ENCODE measurements around the gene UBAP1L. TPM values are rescaled to one million over a fixed set of nuclear protein-coding genes. Genes with fewer than 3 reads are reported as not detected.

UBAP1L gene
- total RNA-seq, 2 donors from 2014 or later, result 3.7 to 11.0 TPM

DNA sequence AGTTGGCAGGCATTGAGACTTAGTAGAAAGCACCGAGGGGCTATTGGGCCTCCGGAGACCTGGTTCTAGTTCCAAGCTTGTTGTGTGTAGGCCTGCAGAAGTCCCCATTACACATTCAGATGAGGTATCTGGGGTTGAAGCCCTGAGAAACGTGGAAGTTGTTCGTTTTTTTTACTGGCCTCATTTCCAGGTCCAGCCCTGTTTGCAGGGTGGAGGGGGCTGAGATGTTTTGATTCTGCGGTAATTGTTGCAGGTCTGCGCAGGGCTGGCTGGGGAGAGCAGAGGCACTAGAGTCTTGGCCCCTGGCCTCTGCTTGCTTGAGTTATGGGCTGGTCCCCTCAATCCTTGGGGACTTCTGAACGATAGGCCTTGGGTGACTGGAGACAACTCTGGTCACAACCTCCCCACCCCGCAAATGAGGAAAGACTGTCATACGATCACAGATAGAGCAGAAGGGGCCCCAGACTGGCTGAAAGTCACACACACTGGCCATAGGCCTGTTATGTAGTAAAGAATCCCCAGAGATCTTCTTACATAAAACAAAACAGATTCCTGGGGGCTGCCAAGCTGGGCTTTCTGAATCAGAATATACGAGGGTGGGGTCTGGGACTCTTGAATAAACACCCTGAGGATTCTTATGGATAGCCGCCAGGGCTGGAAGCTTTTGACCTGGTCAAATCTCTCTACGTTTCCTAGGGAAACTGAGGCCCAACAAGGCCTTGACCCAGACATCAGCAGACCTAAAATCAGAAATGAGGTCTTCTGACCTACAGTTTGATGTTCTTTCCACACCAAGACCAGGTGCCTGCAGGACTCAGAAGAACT, 22.8 kb downstream of the UBAP1L start:
- Histone ChIP-seq H3K27ac (peak overlapping the region; percentile 96 to 99), H3K27me3 (replicated peaks; ENCODE audit: insufficient read depth) (no peaks in the 10 kb centered on the region), H3K4me3 (no peak overlapping the region), H3K9me3 (no peaks in the 10 kb centered on the region), H3K36me3 (peaks cover under 1% of the 10 kb centered on the region), H3K4me1 (ENCODE audit: control insufficient read depth in 1 of 2, low read depth in 2 of 2) (peaks cover 34 to 89% of the 10 kb centered on the region in 2 donors)
- ATAC-seq (ENCODE audit: insufficient number of reproducible peaks, low FRiP score, low read depth) (no peak), DNase-seq (ENCODE audit: low spot score) (no peak)
- TF ChIP-seq, protein P1, sequence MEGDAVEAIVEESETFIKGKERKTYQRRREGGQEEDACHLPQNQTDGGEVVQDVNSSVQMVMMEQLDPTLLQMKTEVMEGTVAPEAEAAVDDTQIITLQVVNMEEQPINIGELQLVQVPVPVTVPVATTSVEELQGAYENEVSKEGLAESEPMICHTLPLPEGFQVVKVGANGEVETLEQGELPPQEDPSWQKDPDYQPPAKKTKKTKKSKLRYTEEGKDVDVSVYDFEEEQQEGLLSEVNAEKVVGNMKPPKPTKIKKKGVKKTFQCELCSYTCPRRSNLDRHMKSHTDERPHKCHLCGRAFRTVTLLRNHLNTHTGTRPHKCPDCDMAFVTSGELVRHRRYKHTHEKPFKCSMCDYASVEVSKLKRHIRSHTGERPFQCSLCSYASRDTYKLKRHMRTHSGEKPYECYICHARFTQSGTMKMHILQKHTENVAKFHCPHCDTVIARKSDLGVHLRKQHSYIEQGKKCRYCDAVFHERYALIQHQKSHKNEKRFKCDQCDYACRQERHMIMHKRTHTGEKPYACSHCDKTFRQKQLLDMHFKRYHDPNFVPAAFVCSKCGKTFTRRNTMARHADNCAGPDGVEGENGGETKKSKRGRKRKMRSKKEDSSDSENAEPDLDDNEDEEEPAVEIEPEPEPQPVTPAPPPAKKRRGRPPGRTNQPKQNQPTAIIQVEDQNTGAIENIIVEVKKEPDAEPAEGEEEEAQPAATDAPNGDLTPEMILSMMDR (IDR thresholded peaks at IDR 0.05), result no peak

DNA sequence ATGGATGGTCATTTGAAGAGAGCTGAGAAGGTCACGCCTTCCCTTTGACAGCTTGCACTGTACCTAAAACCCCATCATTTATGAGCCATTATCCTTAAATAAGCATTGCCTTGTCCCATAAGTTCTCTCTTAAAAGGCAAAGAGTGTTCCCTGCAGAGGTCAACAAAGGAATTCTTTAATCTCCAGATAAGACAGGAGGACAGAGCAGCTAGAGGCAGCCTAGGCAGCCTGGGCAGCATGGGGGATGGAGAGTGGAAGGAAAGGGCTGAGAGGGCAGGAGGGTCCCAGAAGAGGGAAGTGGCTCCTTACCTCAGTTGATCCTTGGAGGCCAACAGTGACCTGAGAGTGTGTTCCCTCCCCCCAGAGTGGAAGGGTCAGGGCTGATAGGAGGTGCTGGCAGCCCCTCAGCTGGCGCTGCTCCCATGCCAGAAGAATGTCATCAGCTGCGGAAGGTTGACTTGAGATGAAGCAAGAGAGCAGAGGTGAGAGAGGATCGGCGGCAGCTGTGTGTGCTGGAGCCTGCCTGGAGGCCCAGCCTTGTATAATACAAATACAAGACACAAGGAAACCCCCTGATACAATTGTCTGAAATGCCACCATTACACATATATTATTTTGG, 25.7 kb downstream of the UBAP1L start:
- H3K9me3 ChIP-seq, result no peaks in the 10 kb centered on the region
- TF ChIP-seq, protein P1 (IDR thresholded peaks at IDR 0.05), result no peak
- DNase-seq (ENCODE audit: low spot score) (no peak), ATAC-seq (ENCODE audit: insufficient number of reproducible peaks, low FRiP score, low read depth) (no peak)
- no peaks in the 10 kb centered on the region for H3K36me3 ChIP-seq
- peaks cover 49 to 96% of the 10 kb centered on the region in 2 donors for H3K4me1 ChIP-seq (ENCODE audit: control insufficient read depth in 1 of 2, low read depth in 2 of 2)
- no peak overlapping the region for H3K4me3 ChIP-seq
- H3K27me3 ChIP-seq (replicated peaks; ENCODE audit: insufficient read depth), result no peaks in the 10 kb centered on the region
- H3K27ac ChIP-seq, result peak overlapping the region; percentile 96 to 99

DNA sequence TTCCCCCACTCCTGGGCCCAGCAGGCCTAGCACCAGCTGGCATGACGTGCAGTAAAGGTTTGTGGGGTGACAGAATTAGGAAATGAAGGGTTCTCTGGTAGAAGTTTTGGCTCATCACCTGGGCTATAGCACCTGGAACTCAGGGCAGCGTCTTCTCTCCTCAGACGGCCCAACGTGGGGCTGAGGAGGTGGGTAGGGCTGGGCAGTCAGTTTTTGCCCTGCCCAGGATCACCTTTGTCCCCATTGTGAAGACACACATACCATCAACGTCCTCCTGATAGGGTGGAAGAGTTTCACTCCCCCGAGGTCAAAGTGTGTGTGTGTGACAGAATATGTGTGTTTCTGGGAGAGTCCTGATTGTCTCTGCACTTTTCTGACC, 26.4 kb downstream of the UBAP1L start:
- no peaks in the 10 kb centered on the region for H3K36me3 ChIP-seq
- H3K4me3 ChIP-seq, result no peak overlapping the region
- no peaks in the 10 kb centered on the region for H3K9me3 ChIP-seq
- peak overlapping the region; percentile 96 to 99 for H3K27ac ChIP-seq
- no peak for ATAC-seq (ENCODE audit: insufficient number of reproducible peaks, low FRiP score, low read depth)
- no peak for DNase-seq (ENCODE audit: low spot score)
- no peaks in the 10 kb centered on the region for H3K27me3 ChIP-seq (replicated peaks; ENCODE audit: insufficient read depth)
- TF ChIP-seq, protein P1 (IDR thresholded peaks at IDR 0.05), result peak; percentile 2
- peaks cover 50 to 96% of the 10 kb centered on the region in 2 donors for H3K4me1 ChIP-seq (ENCODE audit: control insufficient read depth in 1 of 2, low read depth in 2 of 2)

DNA sequence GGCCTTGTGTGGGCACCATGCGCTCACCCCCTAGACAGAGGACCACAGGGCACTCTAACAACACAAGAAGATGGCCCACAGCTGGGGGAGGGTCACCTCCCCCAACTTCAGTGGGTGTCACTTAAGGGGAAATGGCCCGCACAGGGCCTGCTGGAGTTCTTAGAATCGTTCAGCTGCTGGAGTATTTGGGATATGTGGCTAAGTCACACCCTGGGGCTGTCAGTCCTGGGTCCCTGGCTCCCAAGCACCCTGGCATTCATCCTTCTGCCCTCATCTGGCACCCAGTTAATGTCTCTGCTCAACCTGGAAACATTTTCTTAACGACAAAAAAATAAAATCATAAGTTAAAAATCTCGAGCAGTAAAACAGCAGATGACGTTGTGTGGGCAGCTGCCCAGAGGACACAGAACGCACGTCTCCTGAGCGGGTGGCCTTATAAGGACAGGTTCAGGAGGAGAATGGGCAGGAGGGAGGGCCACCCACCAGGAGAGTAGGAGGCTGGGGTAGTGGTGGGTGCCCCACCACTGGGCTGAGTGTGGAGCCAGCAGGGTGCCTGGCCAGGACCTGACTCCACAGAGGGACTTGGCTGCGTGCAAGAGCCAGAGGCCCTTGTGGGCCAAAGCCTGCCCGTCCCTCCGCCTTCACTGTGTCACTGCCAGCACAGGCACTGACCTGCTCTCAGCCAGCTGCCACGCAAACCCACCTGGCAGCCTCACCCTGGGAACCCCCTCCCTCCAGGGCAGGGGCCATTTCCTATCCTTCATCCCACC, 26.9 kb downstream of the UBAP1L start:
- Histone ChIP-seq H3K4me1 (ENCODE audit: control insufficient read depth in 1 of 2, low read depth in 2 of 2) (peaks cover 54 to 96% of the 10 kb centered on the region in 2 donors), H3K27me3 (replicated peaks; ENCODE audit: insufficient read depth) (no peaks in the 10 kb centered on the region), H3K9me3 (no peaks in the 10 kb centered on the region), H3K36me3 (no peaks in the 10 kb centered on the region), H3K27ac (peak overlapping the region; percentile 96 to 99), H3K4me3 (peak overlapping the region; percentile 2)
- TF ChIP-seq, protein P1 (IDR thresholded peaks at IDR 0.05), result peak; percentile 6
- DNase-seq (ENCODE audit: low spot score) (peak; percentile 92), ATAC-seq (ENCODE audit: insufficient number of reproducible peaks, low FRiP score, low read depth) (peak; percentile 71)

DNA sequence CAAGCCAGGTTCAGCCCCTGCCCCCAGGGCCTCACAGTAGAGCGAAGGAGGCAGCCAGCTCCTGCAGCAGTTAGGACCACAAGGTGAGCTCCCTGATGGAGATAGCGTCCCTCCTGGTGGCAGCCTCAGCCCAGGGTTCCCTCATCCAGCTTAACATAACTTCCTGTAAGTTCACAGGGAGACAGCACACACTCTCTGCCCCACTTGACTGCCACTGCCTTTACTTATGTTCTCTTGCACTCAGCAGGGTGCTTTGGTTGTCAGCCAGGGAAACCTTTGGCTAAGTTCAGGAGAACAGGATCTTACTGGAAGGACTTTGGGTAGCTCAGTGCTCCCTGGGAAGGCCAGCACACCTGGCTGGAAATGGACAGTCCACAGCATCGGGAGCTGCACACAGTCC, 27.6 kb downstream of the UBAP1L start:
- peak overlapping the region; percentile 2 for H3K4me3 ChIP-seq
- H3K27me3 ChIP-seq (replicated peaks; ENCODE audit: insufficient read depth), result no peaks in the 10 kb centered on the region
- ATAC-seq (ENCODE audit: insufficient number of reproducible peaks, low FRiP score, low read depth), result no peak
- H3K27ac ChIP-seq, result peak overlapping the region; percentile 96 to 99
- no peak for DNase-seq (ENCODE audit: low spot score)
- H3K36me3 ChIP-seq, result no peaks in the 10 kb centered on the region
- no peaks in the 10 kb centered on the region for H3K9me3 ChIP-seq
- peaks cover 57 to 96% of the 10 kb centered on the region in 2 donors for H3K4me1 ChIP-seq (ENCODE audit: control insufficient read depth in 1 of 2, low read depth in 2 of 2)
- TF ChIP-seq, protein P1 (IDR thresholded peaks at IDR 0.05), result no peak
